A172 (cell line): ENCODE measurements around the gene SHC1. TPM values are rescaled to one million over a fixed set of nuclear protein-coding genes. Genes with fewer than 3 reads are reported as not detected.
"Not testable (repeated sequence)": the region's sequence is repeated elsewhere in the genome, so short reads cannot be mapped to it uniquely, and the experiment has no call there.

Experiments used
- DNase-seq: peaks from one replicate; pipeline ENCODE4 v3.0.0-alpha.2; 2015; ENCODE audit warnings: low spot score
- total RNA-seq: library from RNA; depleted of rRNA; stranded (reverse); fragments of >200 nt; shearing (Covaris generic); gene quantifications from 2 replicates; pipeline ENCODE4 v1.2.3, GENCODE V29; 2014

SHC1 gene
- total RNA-seq, 1 experiment from 2014 or later, result 292 TPM

- DNase-seq, result peak; percentile 71
Measured at GRCh38 chr1:154995301-154995983, 24.9 kb upstream of the SHC1 start.

GRCh38 chr1:154994591-154994990, 24.0 kb upstream of the SHC1 start:
- DNase-seq, result no peak

GRCh38 chr1:154994269-154994587, 23.7 kb upstream of the SHC1 start:
- DNase-seq, result no peak

GRCh38 chr1:154993572-154994268, 23.2 kb upstream of the SHC1 start, which contains the start of gene LENEP:
TSS of gene LENEP (plus strand) at chr1:154993586. CDS start at chr1:154993608, 22 bp downstream.
- DNase-seq, result no peak

GRCh38 chr1:154992721-154993571, 22.4 kb upstream of the SHC1 start:
- peak; percentile 78 for DNase-seq

GRCh38 chr1:154990276-154990675, 19.7 kb upstream of the SHC1 start:
- no peak for DNase-seq

- no peak for DNase-seq
Measured at GRCh38 chr1:154989195-154989860, 18.8 kb upstream of the SHC1 start.

GRCh38 chr1:154988058-154988954, 17.8 kb upstream of the SHC1 start:
- no peak for DNase-seq

GRCh38 chr1:154987326-154987725, 16.8 kb upstream of the SHC1 start:
- DNase-seq, result no peak

GRCh38 chr1:154986736-154987135, 16.2 kb upstream of the SHC1 start:
- DNase-seq, result not testable (repeated sequence)

- no peak for DNase-seq
Measured at GRCh38 chr1:154983776-154984466, 13.4 kb upstream of the SHC1 start.

- DNase-seq, result peak; percentile 100
Measured at GRCh38 chr1:154982897-154983648, 12.5 kb upstream of the SHC1 start, which contains the start of gene FLAD1. TSS of gene FLAD1 (plus strand) at chr1:154983344. CDS start at chr1:154983695, 351 bp downstream.

GRCh38 chr1:154982341-154982740, 11.8 kb upstream of the SHC1 start:
- DNase-seq, result no peak

- no peak for DNase-seq
Measured at GRCh38 chr1:154978360-154978759, 7.8 kb upstream of the SHC1 start.

GRCh38 chr1:154977762-154978161, 7.2 kb upstream of the SHC1 start:
- not testable (repeated sequence) for DNase-seq

- peak; percentile 63 for DNase-seq
Measured at GRCh38 chr1:154975409-154976059, 5.0 kb upstream of the SHC1 start.

GRCh38 chr1:154974808-154975408, 4.4 kb upstream of the SHC1 start:
- DNase-seq, result peak; percentile 98

- peak; percentile 100 for DNase-seq
Measured at GRCh38 chr1:154974102-154974807, 3.7 kb upstream of the SHC1 start, which contains the start of gene CKS1B. TSS of gene CKS1B (plus strand) at chr1:154974681. CDS start at chr1:154974746, 65 bp downstream.
